Endothelial cell of umbilical vein (primary cell): ENCODE data around the gene MSANTD2. TPM values are rescaled to one million over a fixed set of nuclear protein-coding genes. Genes with fewer than 3 reads are reported as not detected.

ENCODE experiments used
- BruUV-seq: library from RNA; stranded (reverse); fragments of 400-500 nt; replicated peaks from 2 replicates; lab custom pipeline; 2021; lab: Mats Ljungman, UMichigan
- CTCF ChIA-PET: fragments of 300-600, 350-600 bp; sonication (Branson Sonifier 250); formaldehyde crosslinking; loops from one replicate; lab custom pipeline; 2021; ENCODE audit warnings: antibody characterized with exemption, inconsistent platforms; lab: Charles Lee
- POLR2A ChIA-PET: fragments of 300-600, 350-600 bp; sonication (Branson Sonifier 250); formaldehyde crosslinking; loops from one replicate; lab custom pipeline; 2021; ENCODE audit warnings: antibody characterized with exemption, inconsistent platforms; lab: Charles Lee
- DNase-seq: peaks from one replicate; pipeline ENCODE4 v3.0.0-alpha.2; 2011; ENCODE audit warnings: low read depth, low spot score
- FAIRE-seq: peaks from 2 replicates; lab custom pipeline; 2011; peaks lifted over from hg19 to GRCh38; lab: Jason Lieb, UNC
- H2AFZ ChIP-seq: 2 replicates; pipeline ENCODE4 v1.6.0; 2012; ENCODE audit warnings: low read depth, low read length, control low read depth, inconsistent platforms
- H3K27ac ChIP-seq: 2 replicates; pipeline ENCODE4 v1.5.1; 2011; ENCODE audit warnings: low read depth, mild to moderate bottlenecking, control low read depth, low read length, moderate library complexity; ENCODE audit not compliant: insufficient read depth
- H3K27me3 ChIP-seq, 2 experiments: 2 replicates each; pipeline versions ENCODE4 v1.6.0 to v1.6.1; 2011; ENCODE audit warnings: low read length in 2 of 2, mixed read lengths in 1 of 2; ENCODE audit not compliant: control insufficient read depth in 2 of 2, insufficient read depth in 2 of 2
- H3K36me3 ChIP-seq, 2 experiments: 2 replicates in 1 of 2; 3 replicates in 1 of 2; pipeline ENCODE4 v1.5.1; 2011; ENCODE audit warnings: low read length in 2 of 2, mild to moderate bottlenecking in 1 of 2, moderate library complexity in 1 of 2; ENCODE audit not compliant: control insufficient read depth in 2 of 2, insufficient read depth in 2 of 2; ENCODE audit errors: extremely low read depth in 1 of 2
- H3K4me1 ChIP-seq: 3 replicates; pipeline ENCODE4 v1.5.1; 2011; ENCODE audit warnings: mild to moderate bottlenecking, low read length; ENCODE audit not compliant: control insufficient read depth, insufficient read depth; ENCODE audit errors: extremely low read depth
- H3K4me2 ChIP-seq: 2 replicates; pipeline ENCODE4 v1.6.1; 2011; ENCODE audit warnings: low read length, control low read depth, mixed read lengths; ENCODE audit not compliant: insufficient read depth
- H3K4me3 ChIP-seq, 3 experiments: fragments of 200-600 bp in 1 of 3; sonication (generic), shearing (Covaris generic) in 1 of 3; replicated peaks in 1 of 3; 2 replicates each; pipeline ENCODE4 v1.5.1; 2011 to 2016; ENCODE audit warnings: control low read depth in 3 of 3, low read length in 3 of 3, mild to moderate bottlenecking in 2 of 3, inconsistent platforms in 1 of 3, low read depth in 1 of 3, moderate library complexity in 1 of 3; ENCODE audit not compliant: insufficient read depth in 1 of 3
- H3K79me2 ChIP-seq: 2 replicates; pipeline ENCODE4 v1.6.0; 2012; ENCODE audit warnings: low read length, inconsistent platforms; ENCODE audit not compliant: control insufficient read depth, insufficient read depth
- H3K9ac ChIP-seq: replicated peaks from 2 replicates; pipeline ENCODE3; 2011; ENCODE audit warnings: low read length, control low read depth; ENCODE audit not compliant: insufficient read depth; ENCODE audit errors: extremely low read depth
- H3K9me1 ChIP-seq: replicated peaks from 3 replicates; pipeline ENCODE4 v1.6.0; 2011; ENCODE audit warnings: mild to moderate bottlenecking, low read length; ENCODE audit not compliant: control insufficient read depth, insufficient read depth; ENCODE audit errors: extremely low read depth
- H3K9me3 ChIP-seq: replicated peaks from 2 replicates; pipeline ENCODE4 v1.5.1; 2012; ENCODE audit warnings: low read length, inconsistent platforms; ENCODE audit not compliant: control insufficient read depth, insufficient read depth
- H4K20me1 ChIP-seq: replicated peaks from 2 replicates; pipeline ENCODE3; 2011; ENCODE audit warnings: mild to moderate bottlenecking, low read length; ENCODE audit not compliant: control insufficient read depth, insufficient read depth; ENCODE audit errors: extremely low read depth
- FOS ChIP-seq: IDR thresholded peaks from 2 replicates; pipeline ENCODE4 v1.6.1; 2011; ENCODE audit warnings: mild to moderate bottlenecking, low read length, moderate library complexity, borderline replicate concordance; ENCODE audit not compliant: insufficient read depth
- GATA2 ChIP-seq: IDR thresholded peaks from 2 replicates; pipeline ENCODE4 v1.7.0; 2011; ENCODE audit warnings: low read depth, mild to moderate bottlenecking, moderate library complexity, mixed read lengths, low read length; ENCODE audit not compliant: insufficient read length, insufficient read depth
- JUN ChIP-seq: IDR thresholded peaks from 2 replicates; pipeline ENCODE4 v1.6.1; 2011; ENCODE audit warnings: borderline replicate concordance, low read depth; ENCODE audit not compliant: insufficient read length, insufficient read depth
- MYC ChIP-seq: IDR thresholded peaks from one replicate; pipeline ENCODE4 v1.6.1; 2011; ENCODE audit warnings: mild to moderate bottlenecking, low read depth, low read length
- POLR2AphosphoS5 ChIP-seq: IDR thresholded peaks from 2 replicates; pipeline ENCODE4 v1.6.1; 2012; ENCODE audit warnings: low read depth, mild to moderate bottlenecking, control low read depth, low read length, moderate library complexity; ENCODE audit not compliant: insufficient read depth
- dilution Hi-C: fragments of 300-500 bp; cut with MboI; formaldehyde crosslinking; loops from one replicate; pipeline ENCODE4 v1.15.0; 2019; ENCODE audit warnings: low sequenced_read_pairs; ENCODE audit not compliant: extremely low pct_ligation_motif_present
- intact Hi-C: fragments of 100-400 bp; cut with micrococcal nuclease; formaldehyde crosslinking; loops from one replicate; pipeline ENCODE4 v1.10.0; 2022
- polyA plus RNA-seq, 4 experiments: library from polyadenylated mRNA; depleted of rRNA in 3 of 4; stranded (reverse) in 3 of 4; unstranded in 1 of 4; fragments of >200 nt; gene quantifications; 2 replicates each; pipeline versions ENCODE4 v1.2.1 to v1.2.3, GENCODE V29; 2011 to 2012; ENCODE audit warnings: missing spikeins in 1 of 4
- total RNA-seq: library from RNA; stranded (reverse); gene quantifications from 2 replicates; pipeline ENCODE4 v1.2.3, GENCODE V29; 2021

MSANTD2 gene
- total and polyA plus RNA-seq, 2 donors (not counting 3 experiments of a cell fraction or from before 2014, with no cell fraction given), result 5.5 to 23.2 TPM

DNA sequence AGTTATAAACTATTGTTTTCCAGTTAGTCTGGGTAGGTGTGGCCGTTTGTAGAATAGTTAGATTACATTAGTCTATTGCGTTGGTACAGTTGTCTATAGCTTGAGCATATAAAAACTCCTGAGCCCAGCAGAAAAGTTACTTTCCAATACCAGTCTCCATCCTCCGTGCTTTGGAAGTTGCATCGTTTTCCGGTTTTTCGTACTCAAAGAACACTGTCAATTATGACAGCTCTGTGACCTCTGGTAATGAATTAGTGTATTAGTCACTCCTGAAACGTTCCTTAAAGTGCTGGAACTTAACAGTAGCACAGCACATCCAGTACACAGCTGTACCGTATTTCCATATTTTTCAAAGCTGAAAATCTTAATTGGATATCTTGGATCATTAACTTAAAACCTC, 808 bp upstream of the MSANTD2 start:
- H3K4me1 ChIP-seq, result peaks cover 20% of the 10 kb centered on the region
- H2AFZ ChIP-seq, result peak overlapping the region; percentile 72
- TF ChIP-seq POLR2AphosphoS5, result no peak
- TF ChIP-seq MYC, result no peak
- no peak for TF ChIP-seq JUN
- peak; percentile 70 for TF ChIP-seq FOS
- TF ChIP-seq GATA2, result peak; percentile 10
- H4K20me1 ChIP-seq, result no peaks in the 10 kb centered on the region
- peak; percentile 63 for DNase-seq
- no peaks in the 10 kb centered on the region for H3K36me3 ChIP-seq
- POLR2A ChIA-PET, result interaction anchor here (1.1 to 1.6 kb wide), 2 partner anchors 36 to 40 kb away, joined by 3 to 4 read pairs; no protein-coding TSS in a partner anchor
- H3K9ac ChIP-seq, result peak overlapping the region; percentile 84
- intact Hi-C loops (loop anchor here (2.0 kb wide), 1 partner anchor 66 kb away; no protein-coding TSS in a partner anchor), dilution Hi-C loops (no loop called here)
- H3K27ac ChIP-seq, result peak overlapping the region; percentile 81
- BruUV-seq, result no TSS peak
- H3K4me3 ChIP-seq, result peak overlapping the region; percentile 59 to 98 (median 62)
- no peaks in the 10 kb centered on the region for H3K27me3 ChIP-seq
- H3K79me2 ChIP-seq, result peaks cover 39% of the 10 kb centered on the region
- peak overlapping the region; percentile 88 for H3K4me2 ChIP-seq
- CTCF ChIA-PET, result interaction anchor here (0.9 to 10.2 kb wide), 12 partner anchors 9 to 157 kb away, joined by 3 to 191 read pairs (median 8); partner anchors contain the start of gene ESAM
- H3K9me3 ChIP-seq, result no peaks in the 10 kb centered on the region
- no peak for FAIRE-seq
- no peaks in the 10 kb centered on the region for H3K9me1 ChIP-seq
